K562 (cell line): ENCODE measurements around the gene PCDHA13. TPM values are rescaled to one million over a fixed set of nuclear protein-coding genes. Genes with fewer than 3 reads are reported as not detected.

Experiments
- ATAC-seq: fragments of 200-7000 bp; cut with Tn5 transposase; 3 replicates; pipeline ENCODE4 v1.9.1; 2020; ENCODE audit warnings: moderate library complexity
- BruUV-seq: library from RNA; stranded (reverse); fragments of 400-500 nt; replicated peaks from 2 replicates; lab custom pipeline; 2021; lab: Mats Ljungman, UMichigan
- CTCF ChIA-PET: fragments of 300-600 bp; formaldehyde crosslinking; extraction: SDS; loops from one replicate; lab custom pipeline; 2021; ENCODE audit warnings: low intra/inter-chr PET ratio; lab: Yijun Ruan, JAX
- POLR2A ChIA-PET: fragments of 300-600, 350-650 bp; sonication (Branson Sonifier 250); formaldehyde crosslinking; extraction: SDS; loops from one replicate; lab custom pipeline; 2021; ENCODE audit warnings: antibody characterized with exemption, inconsistent platforms; lab: Yijun Ruan, JAX
- DNase-seq, 4 experiments: peaks; one replicate each; pipeline versions ENCODE4 v3.0.0 to v3.0.0-alpha.2; 2011 to 2018; ENCODE audit warnings: low spot score in 3 of 4, mixed read lengths in 3 of 4; ENCODE audit errors: extremely low read depth in 1 of 4
- FAIRE-seq: peaks from 2 replicates; lab custom pipeline; 2011; peaks lifted over from hg19 to GRCh38; lab: Jason Lieb, UNC
- H2AFZ ChIP-seq: 2 replicates; pipeline ENCODE4 v1.6.0; 2011; ENCODE audit warnings: low read depth, low read length, control low read depth, inconsistent platforms
- H3K27ac ChIP-seq: fragments of 200-600 bp; 3 replicates; pipeline ENCODE4 v1.8.0; 2011; ENCODE audit warnings: low read depth, mild to moderate bottlenecking, control low read depth, inconsistent platforms, low read length, moderate library complexity, mixed read lengths; ENCODE audit errors: extremely low read depth
- H3K27me3 ChIP-seq, 2 experiments: fragments of 300-600 bp in 1 of 2; 2 replicates in 1 of 2; 3 replicates in 1 of 2; pipeline versions ENCODE4 v1.6.0 to v1.8.0; 2011; ENCODE audit warnings: inconsistent platforms in 2 of 2, low read length in 2 of 2, mild to moderate bottlenecking in 1 of 2, mixed read lengths in 1 of 2, moderate library complexity in 1 of 2; ENCODE audit not compliant: control insufficient read depth in 2 of 2, insufficient read depth in 2 of 2
- H3K36me3 ChIP-seq: fragments of 300-600 bp; 3 replicates; pipeline ENCODE4 v1.8.0; 2011; ENCODE audit warnings: mild to moderate bottlenecking, low read length, inconsistent platforms; ENCODE audit not compliant: control insufficient read depth, insufficient read depth
- H3K4me1 ChIP-seq, 2 experiments: fragments of 200-600 bp in 1 of 2; replicated peaks in 1 of 2; 2 replicates in 1 of 2; 3 replicates in 1 of 2; pipeline versions ENCODE4 v1.5.1 to v1.8.0; 2011; ENCODE audit warnings: inconsistent platforms in 2 of 2, low read length in 2 of 2, mild to moderate bottlenecking in 1 of 2, mixed read lengths in 1 of 2, moderate library complexity in 1 of 2; ENCODE audit not compliant: control insufficient read depth in 2 of 2, insufficient read depth in 2 of 2
- H3K4me2 ChIP-seq: 2 replicates; pipeline ENCODE4 v1.6.1; 2011; ENCODE audit warnings: low read length, control low read depth, inconsistent platforms, mixed read lengths; ENCODE audit not compliant: insufficient read depth
- H3K4me3 ChIP-seq: fragments of 200-600 bp; sonication (generic), shearing (Covaris generic); 2 replicates; pipeline ENCODE4 v1.5.1; 2016; ENCODE audit warnings: control low read depth, inconsistent platforms
- H3K79me2 ChIP-seq: fragments of 200-600 bp; 3 replicates; pipeline ENCODE4 v1.8.0; 2011; ENCODE audit warnings: low read length, inconsistent platforms; ENCODE audit not compliant: control insufficient read depth, insufficient read depth
- H3K9ac ChIP-seq, 2 experiments: 2 replicates each; pipeline versions ENCODE4 v1.6.0 to v1.6.1; 2011; ENCODE audit warnings: low read depth in 2 of 2, low read length in 2 of 2, control low read depth in 1 of 2, inconsistent platforms in 1 of 2, mild to moderate bottlenecking in 1 of 2, mixed read lengths in 1 of 2; ENCODE audit not compliant: insufficient read depth in 1 of 2
- H3K9me1 ChIP-seq: one replicate; pipeline ENCODE4 v1.6.0; 2011; ENCODE audit warnings: inconsistent platforms, mild to moderate bottlenecking, low read length, moderate library complexity; ENCODE audit not compliant: control insufficient read depth, insufficient read depth
- H3K9me3 ChIP-seq: replicated peaks from 2 replicates; pipeline ENCODE4 v1.5.1; 2011; ENCODE audit warnings: low read depth, low read length, inconsistent platforms; ENCODE audit not compliant: control insufficient read depth, insufficient read depth
- H4K20me1 ChIP-seq: replicated peaks from 2 replicates; pipeline ENCODE4 v1.6.1; 2011; ENCODE audit warnings: low read length, inconsistent platforms, mixed read lengths; ENCODE audit not compliant: control insufficient read depth, insufficient read depth
- ETV1 ChIP-seq: fragments of 450-650 bp; conservative IDR thresholded peaks from 2 replicates; pipeline ENCODE4 v1.6.1; 2016; ENCODE audit warnings: missing genetic modification characterization, control low read depth, low read depth, missing compliant biosample characterization
- FOSL1 ChIP-seq: fragments of 200-800 bp; sonication (Bioruptor generic); conservative IDR thresholded peaks from 2 replicates; pipeline ENCODE4 v1.6.1; 2016; ENCODE audit warnings: missing genetic modification characterization, missing compliant biosample characterization
- FOXK2 ChIP-seq, 2 experiments: fragments of 450-650 bp; IDR thresholded peaks in 1 of 2; conservative IDR thresholded peaks in 1 of 2; 2 replicates each; pipeline ENCODE4 v1.6.1; 2016; ENCODE audit warnings: low read depth in 2 of 2, mild to moderate bottlenecking in 1 of 2
- KLF6 ChIP-seq: fragments of 250-450 bp; sonication (Bioruptor Pico); IDR thresholded peaks from 2 replicates; pipeline ENCODE4 v1.4.0; 2020; ENCODE audit warnings: mild to moderate bottlenecking, moderate library complexity, borderline replicate concordance
- PCBP1 ChIP-seq: fragments of 200-400 bp; formaldehyde crosslinking; IDR thresholded peaks from 2 replicates; pipeline ENCODE4 v1.6.1; 2018; ENCODE audit warnings: mild to moderate bottlenecking, low read depth, low read length; ENCODE audit not compliant: poor library complexity, severe bottlenecking
- RHOXF2B ChIP-seq: fragments of 250-450 bp; sonication (Bioruptor Pico); conservative IDR thresholded peaks from 2 replicates; pipeline ENCODE4 v1.5.1; 2021
- SIN3A ChIP-seq, 2 experiments: fragments of 150-350 bp in 1 of 2; IDR thresholded peaks; 2 replicates each; pipeline ENCODE4 v1.6.1; 2011 to 2016; ENCODE audit warnings: borderline replicate concordance in 2 of 2, low read depth in 2 of 2, low read length in 2 of 2, mild to moderate bottlenecking in 2 of 2, moderate library complexity in 2 of 2; ENCODE audit not compliant: control insufficient read depth in 1 of 2
- SMAD2 ChIP-seq: fragments of 150-350 bp; IDR thresholded peaks from 2 replicates; pipeline ENCODE4 v1.6.1; 2014; ENCODE audit warnings: low read depth, mild to moderate bottlenecking, low read length
- SRSF7 ChIP-seq: fragments of 200-400 bp; formaldehyde crosslinking; optimal IDR thresholded peaks from 2 replicates; pipeline ENCODE3; 2017; ENCODE audit warnings: mild to moderate bottlenecking, low read depth, low read length
- U2AF1 ChIP-seq: fragments of 200-400 bp; formaldehyde crosslinking; optimal IDR thresholded peaks from 2 replicates; pipeline ENCODE3; 2017; ENCODE audit warnings: mild to moderate bottlenecking, low read depth, low read length, moderate library complexity
- ZNF232 ChIP-seq: sonication (generic); formaldehyde crosslinking; IDR thresholded peaks from 2 replicates; pipeline ENCODE4 v1.8.0; 2022; ENCODE audit warnings: mild to moderate bottlenecking, missing genetic modification reagents
- ZNF24 ChIP-seq: fragments of 450-650 bp; IDR thresholded peaks from 2 replicates; pipeline ENCODE4 v1.6.1; 2016
- WGBS: fragments of 100-300 bp; shearing (Covaris generic); methylation state at CpG from one replicate; pipeline ENCODE4 v1.1.6; 2016; ENCODE audit warnings: low coverage, mixed read lengths; ENCODE audit not compliant: insufficient coverage; ENCODE audit errors: missing lambda C conversion rate; 5-methylcytosine and 5-hydroxymethylcytosine counted together
- in situ Hi-C: fragments of 300-500 bp; cut with MboI; formaldehyde crosslinking; loops from 4 replicates; pipeline ENCODE4 v1.15.0; 2018; ENCODE audit warnings: inconsistent platforms, mixed read lengths
- intact Hi-C: fragments of 100-400 bp; cut with micrococcal nuclease; formaldehyde crosslinking; loops from 2 replicates; pipeline ENCODE4 v1.14.2; 2022
- polyA plus RNA-seq, 8 experiments: library from polyadenylated mRNA; depleted of rRNA in 4 of 8; stranded (reverse) in 5 of 8; unstranded in 3 of 8; fragments of >200 nt; fragmentation: Nextera tagmentation in 2 of 8; fragmentation: Illumina TruSeq in 1 of 8; extraction: Ambion mirVana in 2 of 8; extraction: Trizol in 1 of 8; gene quantifications; 2 replicates each; pipeline versions ENCODE4 v1.2.1 to v1.2.3, GENCODE V29; 2011 to 2014; ENCODE audit warnings: inconsistent platforms in 1 of 8, missing spikeins in 1 of 8
- total RNA-seq, 7 experiments: library from RNA; depleted of rRNA in 6 of 7; stranded (reverse); fragments of >200 nt in 6 of 7; fragmentation: Illumina TruSeq in 2 of 7; extraction: Trizol in 2 of 7; gene quantifications; 2 replicates each; pipeline versions ENCODE4 v1.2.1 to v1.2.3, GENCODE V29; 2011 to 2021; ENCODE audit warnings: low replicate concordance in 1 of 7
- TF ChIP-seq, protein P1 (sequence below): fragments of 450-650 bp; conservative IDR thresholded peaks from 2 replicates; pipeline ENCODE4 v1.6.1; 2016; ENCODE audit warnings: missing genetic modification characterization, low read depth, mild to moderate bottlenecking, control low read depth, missing compliant biosample characterization
- TF ChIP-seq, protein P2 (sequence below): fragments of 200-800 bp; sonication (Bioruptor generic); IDR thresholded peaks from 2 replicates; pipeline ENCODE4 v1.6.1; 2017; ENCODE audit warnings: missing genetic modification characterization, missing compliant biosample characterization
- TF ChIP-seq, protein P3 (sequence below), 2 experiments: fragments of 450-650 bp in 1 of 2; IDR thresholded peaks; 2 replicates each; pipeline ENCODE4 v1.6.1; 2011 to 2017; ENCODE audit warnings: low read depth in 2 of 2, antibody characterized with exemption in 1 of 2, borderline replicate concordance in 1 of 2, low read length in 1 of 2, mild to moderate bottlenecking in 1 of 2, mixed read lengths in 1 of 2; ENCODE audit not compliant: control insufficient read depth in 1 of 2

PCDHA13 gene
- total and polyA plus RNA-seq, 9 of the 15 experiments (the other 6 are each of a cell fraction or from before 2014, with no cell fraction given): not detected

DNA sequence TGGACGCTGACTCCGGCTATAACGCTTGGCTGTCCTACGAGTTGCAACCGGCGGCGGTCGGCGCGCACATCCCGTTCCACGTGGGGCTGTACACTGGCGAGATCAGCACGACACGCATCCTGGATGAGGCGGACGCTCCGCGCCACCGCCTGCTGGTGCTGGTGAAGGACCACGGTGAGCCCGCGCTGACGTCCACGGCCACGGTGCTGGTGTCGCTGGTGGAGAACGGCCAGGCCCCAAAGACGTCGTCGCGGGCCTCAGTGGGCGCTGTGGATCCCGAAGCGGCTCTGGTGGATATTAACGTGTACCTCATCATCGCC lies 4.7 kb upstream of the PCDHA13 start (continued):
- TF ChIP-seq PCBP1 (no peak), U2AF1 (no peak), SMAD2 (no peak), SRSF7 (no peak), RHOXF2B (no peak), FOXK2 (conservative IDR thresholded peaks at IDR 0.05 in 1 of 2, IDR thresholded peaks at IDR 0.05 in 1 of 2; ENCODE audit: low read depth in 2 of 2) (no peak), KLF6 (CRISPR knock-in tag) (no peak), FOSL1 (tag) (no peak)
- TF ChIP-seq, protein P1, sequence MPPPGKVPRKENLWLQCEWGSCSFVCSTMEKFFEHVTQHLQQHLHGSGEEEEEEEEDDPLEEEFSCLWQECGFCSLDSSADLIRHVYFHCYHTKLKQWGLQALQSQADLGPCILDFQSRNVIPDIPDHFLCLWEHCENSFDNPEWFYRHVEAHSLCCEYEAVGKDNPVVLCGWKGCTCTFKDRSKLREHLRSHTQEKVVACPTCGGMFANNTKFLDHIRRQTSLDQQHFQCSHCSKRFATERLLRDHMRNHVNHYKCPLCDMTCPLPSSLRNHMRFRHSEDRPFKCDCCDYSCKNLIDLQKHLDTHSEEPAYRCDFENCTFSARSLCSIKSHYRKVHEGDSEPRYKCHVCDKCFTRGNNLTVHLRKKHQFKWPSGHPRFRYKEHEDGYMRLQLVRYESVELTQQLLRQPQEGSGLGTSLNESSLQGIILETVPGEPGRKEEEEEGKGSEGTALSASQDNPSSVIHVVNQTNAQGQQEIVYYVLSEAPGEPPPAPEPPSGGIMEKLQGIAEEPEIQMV: no peak

DNA sequence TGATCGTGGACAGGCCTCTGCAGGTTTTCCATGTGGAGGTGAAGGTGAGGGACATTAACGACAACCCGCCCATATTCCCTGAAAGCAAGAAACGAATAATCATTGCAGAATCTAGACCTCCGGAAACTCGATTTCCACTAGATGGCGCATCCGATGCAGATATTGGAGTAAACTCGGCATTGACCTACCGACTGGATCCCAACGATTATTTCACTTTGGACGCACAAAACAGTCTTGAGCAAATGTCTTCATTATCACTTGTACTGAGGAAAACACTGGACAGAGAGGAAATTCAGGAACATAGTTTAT lies 621 bp downstream of the PCDHA13 start:
- H3K9ac ChIP-seq: no peak overlapping the region
- no peaks in the 10 kb centered on the region for H3K36me3 ChIP-seq
- H3K9me3 ChIP-seq: 0 out of 2 replicates have a peak, but pooled peaks cover 2% of the 10 kb centered on the region
- H3K27ac ChIP-seq: no peak overlapping the region
- no peak overlapping the region for H3K4me3 ChIP-seq
- no TSS peak for BruUV-seq
- H3K4me2 ChIP-seq: no peak overlapping the region
- WGBS: 8% methylated on average over 12 of the region's 12 CpGs
- no peak for ATAC-seq
- H3K27me3 ChIP-seq: no peaks in the 10 kb centered on the region
- no peaks in the 10 kb centered on the region for H4K20me1 ChIP-seq
- no peak for FAIRE-seq
- H3K4me1 ChIP-seq: no peaks in the 10 kb centered on the region; a peak in 1 of 5 replicates
- no peaks in the 10 kb centered on the region for H3K9me1 ChIP-seq
- in situ Hi-C loops (no loop called here), intact Hi-C loops (no loop called here)
- no peak for DNase-seq
- no peak overlapping the region for H2AFZ ChIP-seq
- CTCF ChIA-PET: no interaction called here
- no peaks in the 10 kb centered on the region for H3K79me2 ChIP-seq
- POLR2A ChIA-PET: no interaction called here
- TF ChIP-seq, protein P2, sequence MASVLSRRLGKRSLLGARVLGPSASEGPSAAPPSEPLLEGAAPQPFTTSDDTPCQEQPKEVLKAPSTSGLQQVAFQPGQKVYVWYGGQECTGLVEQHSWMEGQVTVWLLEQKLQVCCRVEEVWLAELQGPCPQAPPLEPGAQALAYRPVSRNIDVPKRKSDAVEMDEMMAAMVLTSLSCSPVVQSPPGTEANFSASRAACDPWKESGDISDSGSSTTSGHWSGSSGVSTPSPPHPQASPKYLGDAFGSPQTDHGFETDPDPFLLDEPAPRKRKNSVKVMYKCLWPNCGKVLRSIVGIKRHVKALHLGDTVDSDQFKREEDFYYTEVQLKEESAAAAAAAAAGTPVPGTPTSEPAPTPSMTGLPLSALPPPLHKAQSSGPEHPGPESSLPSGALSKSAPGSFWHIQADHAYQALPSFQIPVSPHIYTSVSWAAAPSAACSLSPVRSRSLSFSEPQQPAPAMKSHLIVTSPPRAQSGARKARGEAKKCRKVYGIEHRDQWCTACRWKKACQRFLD (CRISPR knock-in tag): no peak
- TF ChIP-seq ETV1 (0 out of 2 replicates have a peak, but pooled peaks have one; percentile 26), SIN3A (IDR thresholded peaks at IDR 0.05; ENCODE audit: borderline replicate concordance in 2 of 2, control insufficient read depth in 1 of 2, low read depth in 2 of 2, low read length in 2 of 2) (no peak), ZNF24 (no peak), ZNF232 (CRISPR knock-in tag) (no peak)
- TF ChIP-seq, protein P3, sequence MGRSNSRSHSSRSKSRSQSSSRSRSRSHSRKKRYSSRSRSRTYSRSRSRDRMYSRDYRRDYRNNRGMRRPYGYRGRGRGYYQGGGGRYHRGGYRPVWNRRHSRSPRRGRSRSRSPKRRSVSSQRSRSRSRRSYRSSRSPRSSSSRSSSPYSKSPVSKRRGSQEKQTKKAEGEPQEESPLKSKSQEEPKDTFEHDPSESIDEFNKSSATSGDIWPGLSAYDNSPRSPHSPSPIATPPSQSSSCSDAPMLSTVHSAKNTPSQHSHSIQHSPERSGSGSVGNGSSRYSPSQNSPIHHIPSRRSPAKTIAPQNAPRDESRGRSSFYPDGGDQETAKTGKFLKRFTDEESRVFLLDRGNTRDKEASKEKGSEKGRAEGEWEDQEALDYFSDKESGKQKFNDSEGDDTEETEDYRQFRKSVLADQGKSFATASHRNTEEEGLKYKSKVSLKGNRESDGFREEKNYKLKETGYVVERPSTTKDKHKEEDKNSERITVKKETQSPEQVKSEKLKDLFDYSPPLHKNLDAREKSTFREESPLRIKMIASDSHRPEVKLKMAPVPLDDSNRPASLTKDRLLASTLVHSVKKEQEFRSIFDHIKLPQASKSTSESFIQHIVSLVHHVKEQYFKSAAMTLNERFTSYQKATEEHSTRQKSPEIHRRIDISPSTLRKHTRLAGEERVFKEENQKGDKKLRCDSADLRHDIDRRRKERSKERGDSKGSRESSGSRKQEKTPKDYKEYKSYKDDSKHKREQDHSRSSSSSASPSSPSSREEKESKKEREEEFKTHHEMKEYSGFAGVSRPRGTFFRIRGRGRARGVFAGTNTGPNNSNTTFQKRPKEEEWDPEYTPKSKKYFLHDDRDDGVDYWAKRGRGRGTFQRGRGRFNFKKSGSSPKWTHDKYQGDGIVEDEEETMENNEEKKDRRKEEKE (IDR thresholded peaks at IDR 0.05; ENCODE audit: borderline replicate concordance in 1 of 2, control insufficient read depth in 1 of 2, low read depth in 2 of 2, low read length in 1 of 2): no peak
